Upper lobe of left lung (tissue), 6 donors: Measurements from ENCODE around the gene CAPN3. TPM values are rescaled to one million over a fixed set of nuclear protein-coding genes. Genes with fewer than 3 reads are reported as not detected.

Experiments used
- ATAC-seq, 2 donors: fragments of 200-7000 bp; cut with Tn5 transposase; one replicate each; pipeline ENCODE4 v1.9.1; 2022; ENCODE audit warnings: mild to moderate bottlenecking in 2 of 2, moderate library complexity in 2 of 2; ENCODE audit not compliant: low FRiP score in 2 of 2
- DNase-seq, 2 donors: peaks; one replicate each; pipeline ENCODE4 v3.0.0-alpha.2; 2019 to 2020
- H3K27ac ChIP-seq, 4 donors: fragments of 200-600 bp; sonication (generic); one replicate each; pipeline ENCODE4 v1.5.1; 2016 to 2019
- H3K27me3 ChIP-seq, 4 donors: fragments of 200-600 bp; sonication (generic); one replicate each; pipeline ENCODE4 v1.5.1; 2017 to 2019
- H3K36me3 ChIP-seq, 4 donors: fragments of 200-600 bp; sonication (generic); one replicate each; pipeline ENCODE4 v1.5.1; 2016 to 2019
- H3K4me1 ChIP-seq, 4 donors: fragments of 200-600 bp; sonication (generic); one replicate each; pipeline ENCODE4 v1.5.1; 2018 to 2019
- H3K4me3 ChIP-seq, 4 donors: fragments of 200-600 bp; sonication (generic); one replicate each; pipeline ENCODE4 v1.5.1; 2017 to 2019; ENCODE audit warnings: mild to moderate bottlenecking in 2 of 4, moderate library complexity in 1 of 4
- H3K9me3 ChIP-seq, 4 donors: fragments of 200-600 bp; sonication (generic); one replicate each; pipeline ENCODE4 v1.5.1; 2018 to 2019
- EP300 ChIP-seq, 4 donors: sonication (generic); formaldehyde crosslinking; IDR thresholded peaks; one replicate each; pipeline ENCODE4 v1.5.1; 2017; ENCODE audit warnings: antibody characterized with exemption in 4 of 4, control low read depth in 2 of 4
- POLR2A ChIP-seq, 4 donors: fragments of 450-650 bp; IDR thresholded peaks; one replicate each; pipeline ENCODE4 v1.5.1; 2016 to 2017; ENCODE audit warnings: antibody characterized with exemption in 4 of 4, mild to moderate bottlenecking in 2 of 4
- POLR2AphosphoS5 ChIP-seq, 2 donors: sonication (generic); formaldehyde crosslinking; IDR thresholded peaks; one replicate each; pipeline ENCODE4 v1.5.1; 2017; ENCODE audit warnings: antibody characterized with exemption in 2 of 2
- WGBS, 2 donors: methylation state at CpG; one replicate each; pipeline ENCODE4 v1.1.5; 2017 to 2018; 5-methylcytosine and 5-hydroxymethylcytosine counted together
- total RNA-seq, 6 donors: library from RNA; depleted of rRNA in 4 of 6; stranded (reverse); fragments of >200 nt in 4 of 6; gene quantifications; one replicate each; pipeline versions ENCODE4 v1.1.0 to v1.2.1, GENCODE V29; 2016 to 2021
- TF ChIP-seq, protein P1 (sequence below), 6 experiments: fragments of 450-650 bp in 4 of 6; fragments of 200-600 bp in 2 of 6; sonication (generic) in 2 of 6; IDR thresholded peaks; one replicate each; pipeline ENCODE4 v1.5.1; 2016 to 2019; ENCODE audit warnings: antibody characterized with exemption in 6 of 6
- donor health status: DM: no; HTN: no; CAD: no; lungs with moderate emphysema.
- donor health status: DM: no; HTN: yes; CAD: no; lungs with severe emphysema.

The CAPN3 gene
- total RNA-seq, 6 donors from 2014 or later = 24.0 to 369 (median 54.3) TPM

DNA sequence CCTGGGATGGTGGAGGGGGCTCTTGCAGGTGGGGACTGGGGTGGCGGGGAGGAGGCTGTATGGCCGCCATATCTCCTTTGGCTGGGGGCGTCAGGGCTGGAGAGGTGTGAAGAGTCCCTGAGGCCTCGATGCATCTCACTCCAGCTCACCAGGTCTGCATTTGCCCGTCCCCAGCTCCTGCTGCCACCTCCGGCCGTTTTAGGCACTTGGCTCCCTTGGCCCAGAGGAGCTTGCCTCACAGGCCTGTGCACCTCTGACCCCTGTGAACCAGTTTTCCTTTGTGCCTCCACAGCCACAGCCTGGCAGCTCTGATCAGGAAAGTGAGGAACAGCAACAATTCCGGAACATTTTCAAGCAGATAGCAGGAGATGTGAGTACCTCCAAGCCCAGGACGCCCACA, 49.7 kb downstream of the CAPN3 start:
- 89 to 94% methylated on average over 3 to 9 of the region's 9 CpGs for WGBS, 2 donors
- DNase-seq = no peak
- H3K36me3 ChIP-seq = peaks cover 4 to 40% (median 26%) of the 10 kb centered on the region in 4 donors

DNA sequence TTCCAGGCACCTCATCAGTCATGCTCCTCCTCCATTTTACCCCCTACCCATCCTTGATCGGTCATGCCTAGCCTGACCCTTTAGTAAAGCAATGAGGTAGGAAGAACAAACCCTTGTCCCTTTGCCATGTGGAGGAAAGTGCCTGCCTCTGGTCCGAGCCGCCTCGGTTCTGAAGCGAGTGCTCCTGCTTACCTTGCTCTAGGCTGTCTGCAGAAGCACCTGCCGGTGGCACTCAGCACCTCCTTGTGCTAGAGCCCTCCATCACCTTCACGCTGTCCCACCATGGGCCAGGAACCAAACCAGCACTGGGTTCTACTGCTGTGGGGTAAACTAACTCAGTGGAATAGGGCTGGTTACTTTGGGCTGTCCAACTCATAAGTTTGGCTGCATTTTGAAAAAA, 52.6 kb downstream of the CAPN3 start:
- Histone ChIP-seq H3K36me3 (peaks cover 16 to 67% (median 48%) of the 10 kb centered on the region in 4 donors), H3K4me1 (no peaks in the 10 kb centered on the region), H3K4me3 (no peak overlapping the region), H3K27me3 (no peaks in the 10 kb centered on the region), H3K9me3 (no peaks in the 10 kb centered on the region), H3K27ac (no peak overlapping the region)
- WGBS, 2 donors = 98 to 100% methylated on average over 7 of the region's 7 CpGs
- TF ChIP-seq EP300 (IDR thresholded peaks at IDR 0.05) = no peak
- TF ChIP-seq, protein P1, sequence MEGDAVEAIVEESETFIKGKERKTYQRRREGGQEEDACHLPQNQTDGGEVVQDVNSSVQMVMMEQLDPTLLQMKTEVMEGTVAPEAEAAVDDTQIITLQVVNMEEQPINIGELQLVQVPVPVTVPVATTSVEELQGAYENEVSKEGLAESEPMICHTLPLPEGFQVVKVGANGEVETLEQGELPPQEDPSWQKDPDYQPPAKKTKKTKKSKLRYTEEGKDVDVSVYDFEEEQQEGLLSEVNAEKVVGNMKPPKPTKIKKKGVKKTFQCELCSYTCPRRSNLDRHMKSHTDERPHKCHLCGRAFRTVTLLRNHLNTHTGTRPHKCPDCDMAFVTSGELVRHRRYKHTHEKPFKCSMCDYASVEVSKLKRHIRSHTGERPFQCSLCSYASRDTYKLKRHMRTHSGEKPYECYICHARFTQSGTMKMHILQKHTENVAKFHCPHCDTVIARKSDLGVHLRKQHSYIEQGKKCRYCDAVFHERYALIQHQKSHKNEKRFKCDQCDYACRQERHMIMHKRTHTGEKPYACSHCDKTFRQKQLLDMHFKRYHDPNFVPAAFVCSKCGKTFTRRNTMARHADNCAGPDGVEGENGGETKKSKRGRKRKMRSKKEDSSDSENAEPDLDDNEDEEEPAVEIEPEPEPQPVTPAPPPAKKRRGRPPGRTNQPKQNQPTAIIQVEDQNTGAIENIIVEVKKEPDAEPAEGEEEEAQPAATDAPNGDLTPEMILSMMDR (IDR thresholded peaks at IDR 0.05) = no peak
- TF ChIP-seq POLR2AphosphoS5 (IDR thresholded peaks at IDR 0.05) = no peak
- DNase-seq (no peak), ATAC-seq (no peak)

More for the DNA sequence above, 49.7 kb downstream of the CAPN3 start:
- Histone ChIP-seq H3K9me3 (no peaks in the 10 kb centered on the region), H3K4me3 (no peak overlapping the region), H3K27me3 (no peaks in the 10 kb centered on the region), H3K4me1 (no peaks in the 10 kb centered on the region), H3K27ac (no peak overlapping the region)
- TF ChIP-seq POLR2AphosphoS5 (IDR thresholded peaks at IDR 0.05) (no peak), POLR2A (IDR thresholded peaks at IDR 0.05) (no peak), EP300 (IDR thresholded peaks at IDR 0.05) (no peak)
- TF ChIP-seq, protein P1 (IDR thresholded peaks at IDR 0.05) = no peak
- ATAC-seq = no peak

DNA sequence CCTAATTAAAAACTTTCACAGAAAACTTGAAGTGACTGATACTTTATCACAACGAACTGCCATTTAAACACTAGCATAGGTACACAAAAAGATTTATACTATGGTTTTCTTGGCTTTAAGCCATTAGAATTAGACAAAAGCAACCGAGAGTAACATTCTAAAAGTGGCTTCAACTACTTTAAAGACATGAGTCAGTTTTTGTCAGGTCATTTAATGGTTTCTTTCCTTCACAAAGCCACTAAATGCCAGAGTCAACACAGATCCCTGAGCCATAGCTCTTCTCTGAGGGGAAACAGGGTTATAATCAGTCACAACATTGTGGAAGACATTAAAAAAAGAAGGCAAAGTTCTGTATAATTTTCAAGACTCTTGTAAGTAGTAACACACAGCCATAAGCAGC, 54.6 kb downstream of the CAPN3 start:
- DNase-seq (no peak), ATAC-seq (no peak)
- no peaks in the 10 kb centered on the region for H3K9me3 ChIP-seq
- H3K4me1 ChIP-seq = no peaks in the 10 kb centered on the region
- no peak overlapping the region for H3K4me3 ChIP-seq
- TF ChIP-seq, protein P1 (IDR thresholded peaks at IDR 0.05) = no peak
- TF ChIP-seq POLR2A (IDR thresholded peaks at IDR 0.05) = no peak
- TF ChIP-seq EP300 (IDR thresholded peaks at IDR 0.05) = no peak
- TF ChIP-seq POLR2AphosphoS5 (IDR thresholded peaks at IDR 0.05) = no peak
- H3K27me3 ChIP-seq = no peaks in the 10 kb centered on the region
- peaks cover 28 to 87% (median 57%) of the 10 kb centered on the region in 4 donors for H3K36me3 ChIP-seq
- 47 to 53% methylated on average over 2 of the region's 2 CpGs for WGBS, 2 donors
- H3K27ac ChIP-seq = no peak overlapping the region

- TF ChIP-seq, protein P1 (IDR thresholded peaks at IDR 0.05) = no peak
- TF ChIP-seq POLR2A (IDR thresholded peaks at IDR 0.05) (no peak), EP300 (IDR thresholded peaks at IDR 0.05) (no peak), POLR2AphosphoS5 (IDR thresholded peaks at IDR 0.05) (no peak)
- Histone ChIP-seq H3K4me1 (no peaks in the 10 kb centered on the region), H3K27me3 (no peaks in the 10 kb centered on the region), H3K9me3 (no peaks in the 10 kb centered on the region), H3K36me3 (peaks cover 43 to 100% (median 80%) of the 10 kb centered on the region in 4 donors), H3K27ac (no peak overlapping the region), H3K4me3 (no peak overlapping the region)
- WGBS, 2 donors = 85 to 92% methylated on average over 7 of the region's 7 CpGs
- ATAC-seq (no peak), DNase-seq (no peak)
Observed at GRCh38 chr15:42419369-42419768, 60.1 kb downstream of the CAPN3 start.

DNA sequence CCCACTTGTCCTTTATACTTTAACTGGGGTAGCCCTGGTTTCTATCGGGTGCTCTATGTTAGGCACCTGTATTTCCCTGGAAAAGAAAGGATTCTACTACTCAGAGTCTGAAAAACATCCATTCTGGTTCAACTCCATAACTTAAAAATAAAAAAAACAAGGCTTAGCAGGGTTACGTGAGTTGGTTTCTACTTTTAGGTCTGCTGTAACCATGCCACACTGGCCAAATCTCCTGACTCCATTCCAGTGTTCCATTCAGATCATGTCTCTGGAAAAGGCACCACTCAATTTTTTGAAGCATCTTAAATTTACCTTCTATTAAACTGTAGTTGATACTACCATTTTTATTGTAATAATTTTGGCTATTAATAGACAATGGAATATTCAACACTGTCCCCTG, 62.1 kb downstream of the CAPN3 start:
- no peak for TF ChIP-seq POLR2A (IDR thresholded peaks at IDR 0.05)
- no peak for TF ChIP-seq POLR2AphosphoS5 (IDR thresholded peaks at IDR 0.05)
- no peak for TF ChIP-seq EP300 (IDR thresholded peaks at IDR 0.05)
- TF ChIP-seq, protein P1 (IDR thresholded peaks at IDR 0.05) = no peak
- H3K27ac ChIP-seq = no peak overlapping the region

More for the DNA sequence above, 62.1 kb downstream of the CAPN3 start:
- H3K36me3 ChIP-seq = peaks cover 41 to 100% (median 84%) of the 10 kb centered on the region in 4 donors
- ATAC-seq (no peak), DNase-seq (no peak)
- 95% methylated on average over 2 of the region's 2 CpGs for WGBS, 2 donors
- no peaks in the 10 kb centered on the region for H3K9me3 ChIP-seq
- H3K4me3 ChIP-seq = no peak overlapping the region
- H3K4me1 ChIP-seq = no peaks in the 10 kb centered on the region
- H3K27me3 ChIP-seq = no peaks in the 10 kb centered on the region
